ENCODE measurements around the gene S100PBP. TPM values are rescaled to one million over a fixed set of nuclear protein-coding genes. Genes with fewer than 3 reads are reported as not detected.

S100PBP gene
- total and polyA plus RNA-seq, 2 donors (not counting 3 experiments of a cell fraction or from before 2014, with no cell fraction given), result 15.4 to 38.6 TPM

GRCh38 chr1:32780005-32780404, 37.4 kb upstream of the S100PBP start:
- H3K27ac ChIP-seq (ENCODE audit: insufficient read depth, low read depth, low read length), result no peak overlapping the region
- dilution Hi-C loops (cut with MboI; ENCODE audit: extremely low pct_ligation_motif_present, low sequenced_read_pairs), result no loop called here
- intact Hi-C loops (cut with micrococcal nuclease), result no loop called here
- no peak overlapping the region for H2AFZ ChIP-seq (ENCODE audit: low read depth, low read length)
- no peaks in the 10 kb centered on the region for H3K79me2 ChIP-seq (ENCODE audit: control insufficient read depth, insufficient read depth, low read length)
- H3K4me3 ChIP-seq (replicated peaks in 1 of 3; ENCODE audit: insufficient read depth in 1 of 3, low read depth in 1 of 3, low read length in 3 of 3), result no peak overlapping the region
- H3K4me2 ChIP-seq (ENCODE audit: insufficient read depth, low read length), result no peak overlapping the region
- FAIRE-seq (no peak), DNase-seq (ENCODE audit: low read depth, low spot score) (no peak)
- no peaks in the 10 kb centered on the region for H3K9me3 ChIP-seq (replicated peaks; ENCODE audit: control insufficient read depth, insufficient read depth, low read length)
- peaks cover 24% of the 10 kb centered on the region for H3K4me1 ChIP-seq (ENCODE audit: control insufficient read depth, extremely low read depth, insufficient read depth, low read length)
- peaks cover 17 to 27% of the 10 kb centered on the region in 2 experiments for H3K36me3 ChIP-seq (ENCODE audit: control insufficient read depth in 2 of 2, extremely low read depth in 1 of 2, insufficient read depth in 2 of 2, low read length in 2 of 2)
- TF ChIP-seq FOS (IDR thresholded peaks at IDR 0.05; ENCODE audit: borderline replicate concordance, insufficient read depth, low read length), result no peak
- no peak for TF ChIP-seq CTCF (IDR thresholded peaks at IDR 0.05; ENCODE audit: extremely low read depth in 1 of 2, insufficient read depth in 1 of 2, low read depth in 1 of 2, low read length in 2 of 2)
- TF ChIP-seq EZH2 (IDR thresholded peaks at IDR 0.05; ENCODE audit: borderline replicate concordance, low read depth, low read length, severe bottlenecking), result no peak
- TF ChIP-seq POLR2A (IDR thresholded peaks at IDR 0.05; ENCODE audit: low read depth, low read length), result no peak
- TF ChIP-seq MAX (IDR thresholded peaks at IDR 0.05; ENCODE audit: insufficient read depth, insufficient read length), result no peak
- TF ChIP-seq POLR2AphosphoS5 (IDR thresholded peaks at IDR 0.05; ENCODE audit: insufficient read depth, low read depth, low read length), result no peak
- no peak for TF ChIP-seq GATA2 (IDR thresholded peaks at IDR 0.05; ENCODE audit: insufficient read depth, insufficient read length, low read depth, low read length)
- TF ChIP-seq JUN (IDR thresholded peaks at IDR 0.05; ENCODE audit: borderline replicate concordance, insufficient read depth, insufficient read length, low read depth), result no peak
- no peak for TF ChIP-seq MYC (IDR thresholded peaks at IDR 0.05; ENCODE audit: low read depth, low read length)
- H3K9ac ChIP-seq (replicated peaks; ENCODE audit: extremely low read depth, insufficient read depth, low read length), result no peak overlapping the region
- H3K27me3 ChIP-seq (ENCODE audit: control insufficient read depth in 2 of 2, insufficient read depth in 2 of 2, low read length in 2 of 2), result no peaks in the 10 kb centered on the region
- no peaks in the 10 kb centered on the region for H3K9me1 ChIP-seq (replicated peaks; ENCODE audit: control insufficient read depth, extremely low read depth, insufficient read depth, low read length)
- no TSS peak for BruUV-seq (replicated peaks)
- CTCF ChIA-PET, result no interaction called here
- POLR2A ChIA-PET, result no interaction called here
- H4K20me1 ChIP-seq (replicated peaks; ENCODE audit: control insufficient read depth, extremely low read depth, insufficient read depth, low read length), result no peaks in the 10 kb centered on the region
